Measurements from ENCODE around the gene ERP44.

DNA sequence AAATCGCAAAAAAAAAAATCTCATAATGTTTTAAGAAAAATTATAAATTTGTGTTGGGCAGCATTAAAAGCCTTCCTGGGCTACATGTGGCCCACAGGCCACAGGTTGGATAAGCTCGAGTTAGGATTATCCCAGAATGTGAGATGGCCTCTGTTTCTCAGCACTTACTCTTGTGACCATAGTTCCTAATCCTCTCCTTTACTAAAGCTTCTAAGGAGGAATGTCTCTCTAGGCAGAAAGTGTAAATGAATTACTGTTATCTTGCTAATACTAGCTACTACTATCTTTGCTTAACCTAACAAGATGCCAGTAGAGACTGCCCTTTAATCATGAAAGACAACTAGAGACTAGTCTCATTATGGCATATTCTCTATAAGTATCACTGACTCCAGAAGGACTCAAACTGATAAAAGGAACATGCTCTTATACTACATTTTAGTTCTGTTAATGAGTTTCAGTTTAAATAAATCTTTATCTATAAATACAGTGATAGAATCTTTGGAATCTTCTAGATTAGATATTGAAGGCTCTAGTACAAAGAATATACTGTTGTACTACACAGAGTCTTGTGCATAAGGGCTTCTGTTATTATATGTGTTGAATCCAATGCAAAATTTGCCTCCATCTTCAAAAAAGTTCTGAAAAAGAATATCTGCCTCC is 14.0 kb upstream of the ERP44 start:
- TF ChIP-seq, protein P1, sequence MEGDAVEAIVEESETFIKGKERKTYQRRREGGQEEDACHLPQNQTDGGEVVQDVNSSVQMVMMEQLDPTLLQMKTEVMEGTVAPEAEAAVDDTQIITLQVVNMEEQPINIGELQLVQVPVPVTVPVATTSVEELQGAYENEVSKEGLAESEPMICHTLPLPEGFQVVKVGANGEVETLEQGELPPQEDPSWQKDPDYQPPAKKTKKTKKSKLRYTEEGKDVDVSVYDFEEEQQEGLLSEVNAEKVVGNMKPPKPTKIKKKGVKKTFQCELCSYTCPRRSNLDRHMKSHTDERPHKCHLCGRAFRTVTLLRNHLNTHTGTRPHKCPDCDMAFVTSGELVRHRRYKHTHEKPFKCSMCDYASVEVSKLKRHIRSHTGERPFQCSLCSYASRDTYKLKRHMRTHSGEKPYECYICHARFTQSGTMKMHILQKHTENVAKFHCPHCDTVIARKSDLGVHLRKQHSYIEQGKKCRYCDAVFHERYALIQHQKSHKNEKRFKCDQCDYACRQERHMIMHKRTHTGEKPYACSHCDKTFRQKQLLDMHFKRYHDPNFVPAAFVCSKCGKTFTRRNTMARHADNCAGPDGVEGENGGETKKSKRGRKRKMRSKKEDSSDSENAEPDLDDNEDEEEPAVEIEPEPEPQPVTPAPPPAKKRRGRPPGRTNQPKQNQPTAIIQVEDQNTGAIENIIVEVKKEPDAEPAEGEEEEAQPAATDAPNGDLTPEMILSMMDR (IDR thresholded peaks at IDR 0.05 in 2 of 3, conservative IDR thresholded peaks at IDR 0.05 in 1 of 3; ENCODE audit: borderline replicate concordance in 1 of 3, insufficient read depth in 1 of 3, low read depth in 2 of 3, low read length in 2 of 3) = no peak
- TF ChIP-seq POLR2AphosphoS5 (IDR thresholded peaks at IDR 0.05; ENCODE audit: low read depth, low read length) (no peak), EZH2 (IDR thresholded peaks at IDR 0.05) (no peak), SP1 (IDR thresholded peaks at IDR 0.05; ENCODE audit: low read depth) (no peak), SIN3A (IDR thresholded peaks at IDR 0.05; ENCODE audit: low read depth) (no peak), POLR2A (IDR thresholded peaks at IDR 0.05; ENCODE audit: borderline replicate concordance, extremely low read depth, insufficient read depth, insufficient read length) (no peak)
- TF ChIP-seq, protein P2, sequence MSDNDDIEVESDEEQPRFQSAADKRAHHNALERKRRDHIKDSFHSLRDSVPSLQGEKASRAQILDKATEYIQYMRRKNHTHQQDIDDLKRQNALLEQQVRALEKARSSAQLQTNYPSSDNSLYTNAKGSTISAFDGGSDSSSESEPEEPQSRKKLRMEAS (IDR thresholded peaks at IDR 0.05) = no peak

Data from HCT116 (cell line).